Activated CD4-positive, alpha-beta T cell treated with anti-CD3 and anti-CD28 coated beads, Interleukin-10, Interleukin-2, amounts not matched to agents 100 ng/mL and 50 ng/mL, durations not matched to agents 16 hours and 8 hours (primary cell): ENCODE data around the gene ADGRF4.
"Not testable (repeated sequence)": the region's sequence is repeated elsewhere in the genome, so short reads cannot be mapped to it uniquely, and the experiment has no call there.

Experiments used
- DNase-seq: peaks from one replicate; pipeline ENCODE4 v3.0.0-alpha.2; 2020

The ADGRF4 gene

DNA sequence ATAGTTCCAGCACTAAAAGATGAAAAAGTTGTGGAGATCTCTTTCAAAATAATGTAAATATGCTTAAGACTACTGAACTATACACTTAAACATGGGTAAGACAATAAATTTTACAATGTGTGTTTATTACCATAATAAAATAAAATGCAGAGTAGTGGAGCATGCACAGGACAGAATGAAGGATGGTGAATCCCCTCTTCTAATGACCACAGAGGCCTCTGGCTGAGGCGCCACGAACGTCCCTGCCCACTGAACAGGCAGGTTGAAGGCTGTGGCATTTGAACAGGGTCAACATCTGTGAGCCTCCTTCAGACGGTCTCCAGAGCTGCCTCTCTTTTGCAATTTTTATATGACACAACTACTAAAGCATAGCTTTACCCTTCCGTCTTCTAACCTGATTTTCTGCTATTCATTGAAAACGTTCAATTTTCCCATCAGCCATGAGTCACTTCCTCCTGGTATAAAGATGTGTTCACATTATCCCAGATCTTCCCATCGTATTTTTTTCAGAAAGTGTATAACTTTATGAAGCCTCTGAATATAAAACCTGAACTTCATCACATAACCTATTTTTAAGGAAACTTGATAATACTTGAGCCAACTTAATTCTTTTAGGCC lies 37.8 kb downstream of the ADGRF4 start:
- DNase-seq = no peak

DNA sequence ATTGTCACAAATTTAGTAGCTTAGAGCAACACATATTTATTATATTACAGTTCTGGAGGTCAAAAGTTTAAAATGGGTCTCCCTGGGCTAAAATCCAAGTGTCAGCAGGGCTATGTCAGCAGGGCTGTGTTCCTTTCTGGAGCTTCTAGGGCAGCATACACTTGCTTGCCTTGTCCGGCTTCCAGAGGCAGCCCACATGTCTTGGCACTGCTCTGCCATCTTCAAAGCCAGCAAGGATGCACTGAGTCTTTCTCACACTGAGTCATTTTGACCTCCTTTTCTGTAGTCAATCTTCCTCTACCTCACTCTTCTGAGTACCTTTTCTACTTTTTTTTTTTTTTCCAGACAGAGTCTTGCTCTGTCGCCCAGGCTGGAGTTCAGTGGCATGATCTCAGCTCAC lies 39.0 kb downstream of the ADGRF4 start:
- DNase-seq = no peak

DNA sequence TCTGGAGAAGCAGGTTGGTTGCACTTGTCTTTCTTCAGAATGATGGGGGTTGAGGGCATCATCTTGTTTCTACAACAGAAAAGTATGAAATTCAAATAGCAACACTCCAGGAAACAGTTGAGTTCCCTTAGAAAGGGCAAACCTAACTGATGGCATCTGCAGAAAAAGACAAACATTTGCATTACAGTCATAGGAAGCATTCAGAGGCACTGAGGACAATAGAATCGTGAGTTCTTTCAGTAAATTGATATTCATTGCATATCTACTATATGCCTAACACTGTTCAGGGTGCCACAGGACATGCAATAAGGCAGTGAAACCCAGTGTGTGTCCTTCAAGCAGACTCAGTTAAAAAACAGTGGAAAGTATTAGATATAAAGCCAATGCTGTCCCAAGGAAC lies 42.3 kb downstream of the ADGRF4 start:
- no peak for DNase-seq

DNA sequence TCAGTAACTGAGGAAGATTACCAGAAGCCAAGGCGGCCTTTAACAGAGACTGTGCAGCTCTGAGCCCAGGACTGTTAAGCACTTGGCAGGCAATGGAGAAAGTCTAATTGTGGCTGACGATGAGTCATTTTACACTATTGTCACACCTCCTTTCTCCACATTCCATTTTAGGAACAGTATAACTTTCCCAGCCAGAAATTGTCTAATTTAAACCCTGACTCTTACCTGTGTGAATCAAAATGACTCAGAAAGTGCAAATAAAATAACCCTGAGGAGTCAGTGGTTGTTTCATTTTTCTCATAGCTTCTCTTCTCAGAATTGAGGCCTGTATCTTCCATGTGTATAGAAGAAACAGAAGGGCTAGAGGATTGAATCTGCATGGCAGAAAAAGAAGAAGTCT lies 43.4 kb downstream of the ADGRF4 start:
- peak; percentile 68 for DNase-seq

DNA sequence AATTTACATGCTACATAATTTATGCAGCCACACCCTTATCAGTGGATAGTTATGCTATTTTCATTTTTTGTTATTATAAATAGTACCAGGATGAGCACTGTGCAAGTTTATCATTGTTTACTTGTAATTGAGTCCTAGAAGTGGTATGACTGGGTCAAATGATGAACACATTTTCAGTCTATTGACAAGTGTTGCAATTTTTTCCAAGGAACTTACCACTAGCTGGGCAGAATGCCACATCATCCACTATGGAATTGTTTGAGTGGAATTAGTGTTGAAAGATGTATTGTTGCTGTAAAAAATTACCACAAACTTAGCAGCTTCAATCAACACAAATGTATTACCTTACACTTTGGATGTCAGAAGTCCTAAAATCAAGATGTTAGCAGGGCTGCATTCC lies 45.4 kb downstream of the ADGRF4 start:
- DNase-seq = no peak

DNA sequence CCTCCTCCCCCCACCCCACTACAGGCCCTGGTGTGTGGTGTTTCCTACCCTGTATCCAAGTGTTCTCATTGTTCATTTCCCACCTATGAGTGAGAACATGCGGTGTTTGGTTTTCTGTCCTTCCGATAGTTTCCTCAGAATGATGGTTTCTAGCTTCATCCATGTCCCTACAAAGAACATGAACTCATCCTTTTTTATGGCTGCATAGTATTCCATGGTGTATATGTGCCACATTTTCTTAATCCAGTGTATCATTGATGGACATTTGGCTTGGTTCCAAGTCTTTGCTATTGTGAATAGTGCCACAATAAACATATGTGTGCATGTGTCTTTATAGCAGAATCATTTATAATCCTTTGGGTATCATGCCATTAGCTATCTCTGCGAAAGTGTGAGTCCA lies 46.9 kb downstream of the ADGRF4 start:
- DNase-seq = not testable (repeated sequence)

DNA sequence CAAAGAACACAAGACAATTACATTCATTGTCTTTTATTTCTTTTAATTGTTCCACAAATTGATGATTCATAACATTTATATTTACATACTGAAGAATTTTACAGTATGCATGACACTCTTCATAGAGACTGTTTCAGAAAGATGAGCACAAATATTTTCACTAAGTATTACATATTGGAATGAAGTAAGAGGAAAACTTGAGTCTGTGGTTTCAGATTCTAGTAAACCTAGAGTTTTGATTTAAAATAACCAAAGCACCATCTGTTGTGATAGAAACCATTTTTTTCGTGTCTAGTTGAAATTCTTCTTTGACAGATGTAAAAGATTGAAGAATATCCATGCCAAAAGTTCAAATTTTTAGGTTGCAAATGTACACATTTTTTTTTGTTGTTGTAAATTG lies 51.4 kb downstream of the ADGRF4 start:
- no peak for DNase-seq

DNA sequence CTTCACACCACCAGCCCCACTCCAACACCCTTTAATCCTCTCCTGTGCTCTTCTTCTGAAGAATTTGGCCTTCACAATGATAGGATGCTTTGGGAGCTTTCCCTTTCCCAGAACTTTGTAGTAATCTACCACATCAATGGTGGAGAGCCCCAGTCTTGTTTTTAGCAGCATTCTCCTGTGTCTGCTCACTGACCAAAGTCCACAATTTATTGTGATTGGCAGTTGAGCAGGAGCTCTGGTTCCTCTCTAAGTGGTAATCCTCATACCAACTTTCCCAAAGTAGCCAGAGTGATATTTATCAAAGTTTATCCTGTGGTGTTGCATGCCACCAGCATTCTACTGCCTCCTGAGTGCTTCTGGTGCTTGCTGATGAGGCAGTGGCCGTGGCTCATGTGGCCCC lies 54.4 kb downstream of the ADGRF4 start:
- no peak for DNase-seq

DNA sequence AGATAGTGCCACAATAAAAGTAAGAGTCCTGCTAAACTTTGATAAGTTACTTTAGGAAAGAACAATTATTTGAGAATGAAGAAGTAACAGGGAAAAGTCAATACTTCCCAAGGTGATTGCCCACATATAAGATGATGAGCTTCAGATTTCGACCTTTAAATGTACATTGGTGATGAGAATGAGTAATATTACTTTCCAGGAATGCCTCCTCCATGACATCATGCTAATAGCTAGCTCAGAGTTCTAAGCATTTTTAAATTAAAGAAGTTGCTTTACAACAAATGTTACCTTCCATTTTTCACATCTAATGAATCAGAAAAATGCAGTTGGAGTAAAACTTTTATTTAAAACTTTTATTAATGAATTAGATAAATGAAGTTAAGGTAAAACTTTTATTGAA lies 61.0 kb downstream of the ADGRF4 start:
- DNase-seq = no peak

DNA sequence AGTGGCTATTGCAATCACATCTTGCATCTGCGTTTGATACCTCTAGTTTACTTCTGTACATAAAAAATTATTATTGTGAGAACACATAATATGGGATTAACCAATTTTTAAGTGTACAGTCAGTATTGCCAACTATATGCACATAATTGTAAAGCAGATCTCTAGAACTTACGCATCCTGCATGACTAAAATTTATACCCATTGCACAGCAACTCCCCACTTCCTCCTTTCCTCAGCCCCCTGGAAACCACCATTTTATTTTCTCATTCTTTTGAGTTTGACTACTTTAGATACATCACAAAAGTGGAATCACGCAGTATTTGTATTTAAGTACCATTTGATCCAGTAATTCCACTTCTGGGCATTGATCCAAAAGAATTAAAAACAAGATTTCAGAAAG lies 64.1 kb downstream of the ADGRF4 start:
- DNase-seq = no peak

DNA sequence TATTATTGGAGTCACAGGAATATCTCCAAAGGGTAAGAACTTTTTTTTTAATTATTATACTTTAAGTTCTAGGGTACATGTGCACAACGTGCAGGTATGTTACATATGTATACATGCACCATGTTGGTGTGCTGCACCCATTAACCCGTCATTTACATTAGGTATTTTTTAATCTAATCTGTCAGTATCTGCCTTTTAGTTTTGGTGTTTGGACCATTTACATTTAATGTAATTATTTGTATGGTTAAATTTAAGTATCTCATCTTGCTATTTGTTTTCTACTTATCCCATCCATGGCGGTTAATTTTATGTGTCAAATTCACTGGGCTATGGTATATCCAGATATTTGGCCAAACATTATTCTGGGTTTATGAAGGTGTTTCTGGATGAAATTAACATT lies 68.1 kb downstream of the ADGRF4 start:
- no peak for DNase-seq

DNA sequence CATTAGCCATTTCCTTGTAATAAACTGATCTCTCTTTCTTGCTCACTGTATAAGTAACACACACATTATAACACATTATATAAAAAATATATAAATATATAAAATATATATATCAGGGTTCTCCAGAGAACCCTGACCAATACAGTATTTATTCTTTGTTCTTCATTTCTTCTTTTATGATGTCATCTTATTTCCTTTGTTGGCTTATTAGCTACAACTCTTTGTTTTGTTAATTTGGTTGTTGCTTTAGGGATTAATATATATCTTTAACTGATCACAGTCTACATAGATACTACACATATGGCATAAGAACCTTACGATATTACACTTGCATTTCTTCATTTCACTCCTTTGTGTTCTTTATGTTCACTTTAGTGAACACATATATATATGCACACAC lies 68.7 kb downstream of the ADGRF4 start:
- no peak for DNase-seq

DNA sequence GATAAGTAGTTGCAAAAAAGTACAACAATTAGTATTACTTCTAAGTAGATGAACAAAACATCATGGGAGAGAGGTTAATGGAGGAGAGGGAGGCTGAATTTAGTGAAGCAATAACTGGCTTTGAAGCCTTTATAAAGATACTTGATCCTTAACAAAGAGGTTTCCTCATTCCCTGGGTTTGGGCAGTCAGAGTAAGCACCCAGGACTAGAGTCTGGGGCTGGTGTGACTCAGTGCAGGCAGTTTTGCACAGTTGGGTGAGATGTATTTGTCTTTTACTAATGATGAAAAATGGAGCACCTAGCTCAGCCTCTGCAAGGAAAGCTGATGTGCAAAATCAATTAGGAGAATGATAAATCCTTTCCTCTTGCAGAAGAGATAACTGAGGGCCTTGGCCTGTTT lies 71.6 kb downstream of the ADGRF4 start:
- DNase-seq = no peak
